ENCODE results near the gene TARM1. TPM values are rescaled to one million over a fixed set of nuclear protein-coding genes. Genes with fewer than 3 reads are reported as not detected.

TARM1 gene
- total RNA-seq, result not detected
- not detected for polyA plus RNA-seq
- long read RNA-seq, donor 1, result 0 reads
- long read RNA-seq, donor 2, result 0 reads
- long read RNA-seq, donor 3, result 0 reads

- no peaks in the 10 kb centered on the region for H3K4me1 ChIP-seq
- intact Hi-C loops (cut with DNase I), result no loop called here
- H3K27ac ChIP-seq, result no peak within 1 kb of the TSS
- WGBS, 4 donors, result 72 to 86% (median 84%) methylated on average over 7 of the region's 7 CpGs
- ATAC-seq (no peak), DNase-seq (no peak)
- peaks cover 0 to 4% (median 0%) of the 10 kb centered on the region in 9 donors for H3K27me3 ChIP-seq
- H3K36me3 ChIP-seq, result no peaks in the 10 kb centered on the region
- H3K9me3 ChIP-seq, result peaks cover 0 to 19% (median 6%) of the 10 kb centered on the region in 12 donors
- no peak within 1 kb of the TSS for H3K4me3 ChIP-seq
- TF ChIP-seq POLR2A (IDR thresholded peaks at IDR 0.05), result no peak
- no peak for TF ChIP-seq CTCF (IDR thresholded peaks at IDR 0.05)
Observed at GRCh38 chr19:54081032-54081431, at the start of gene TARM1. Gene TARM1, minus strand, starts transcription at chr19:54081365. Its CDS starts 25 bp downstream, at chr19:54081340.

GRCh38 chr19:54129617-54129996 lies 48.4 kb upstream of the TARM1 start:
- H3K4me1 ChIP-seq, result no peaks in the 10 kb centered on the region
- no peak for ATAC-seq
- DNase-seq, result no peak
- H3K36me3 ChIP-seq, result peaks cover 0 to 75% (median 71%) of the 10 kb centered on the region in 9 donors
- H3K27me3 ChIP-seq, result peaks cover 0 to 1% (median 0%) of the 10 kb centered on the region in 9 donors
- no peaks in the 10 kb centered on the region for H3K9me3 ChIP-seq
- TF ChIP-seq POLR2A (IDR thresholded peaks at IDR 0.05), result no peak
- no peak for TF ChIP-seq CTCF (IDR thresholded peaks at IDR 0.05)
- intact Hi-C loops (cut with DNase I), result no loop called here
- 97% methylated on average over 6 to 20 of the region's 20 CpGs for WGBS, 4 donors
- no peak overlapping the region for H3K4me3 ChIP-seq
- no peak overlapping the region for H3K27ac ChIP-seq

- H3K4me3 ChIP-seq, result no peak overlapping the region
- peaks cover 0 to 81% (median 77%) of the 10 kb centered on the region in 9 donors for H3K36me3 ChIP-seq
- TF ChIP-seq CTCF (IDR thresholded peaks at IDR 0.05) (no peak), POLR2A (IDR thresholded peaks at IDR 0.05) (no peak)
- WGBS, 4 donors, result 96 to 97% (median 96%) methylated on average over 19 to 41 of the region's 41 CpGs
- intact Hi-C loops (cut with DNase I), result no loop called here
- no peaks in the 10 kb centered on the region for H3K4me1 ChIP-seq
- no peak overlapping the region for H3K27ac ChIP-seq
- H3K9me3 ChIP-seq, result no peaks in the 10 kb centered on the region
- ATAC-seq (no peak), DNase-seq (no peak)
- H3K27me3 ChIP-seq, result no peaks in the 10 kb centered on the region
Observed at GRCh38 chr19:54128796-54129616, 47.8 kb upstream of the TARM1 start.

GRCh38 chr19:54128441-54128725 lies 47.2 kb upstream of the TARM1 start:
- WGBS, 4 donors, result 88 to 93% (median 92%) methylated on average over 20 of the region's 20 CpGs
- H3K4me3 ChIP-seq, result no peak overlapping the region
- DNase-seq (no peak), ATAC-seq (no peak)
- no peak overlapping the region for H3K27ac ChIP-seq
- no peaks in the 10 kb centered on the region for H3K4me1 ChIP-seq
- TF ChIP-seq CTCF (IDR thresholded peaks at IDR 0.05) (no peak), POLR2A (IDR thresholded peaks at IDR 0.05) (no peak)
- intact Hi-C loops (cut with DNase I), result no loop called here
- no peaks in the 10 kb centered on the region for H3K9me3 ChIP-seq
- H3K27me3 ChIP-seq, result no peaks in the 10 kb centered on the region
- peaks cover 0 to 88% (median 83%) of the 10 kb centered on the region in 9 donors for H3K36me3 ChIP-seq

Measured in heart left ventricle (tissue), 16 donors.